WTC11 (cell line): ENCODE data around the gene SLC41A3. TPM values are rescaled to one million over a fixed set of nuclear protein-coding genes. Genes with fewer than 3 reads are reported as not detected.

Experiments
- ATAC-seq: fragments of 200-7000 bp; cut with Tn5 transposase; 2 replicates; pipeline ENCODE4 v1.10.0; 2021; ENCODE audit warnings: mild to moderate bottlenecking, moderate library complexity
- CTCF ChIA-PET: fragments of 300-600 bp; sonication (Branson Sonifier 250); formaldehyde crosslinking; loops from one replicate; lab custom pipeline; 2021; ENCODE audit warnings: antibody characterized with exemption; lab: Charles Lee
- POLR2A ChIA-PET: fragments of 350-600 bp; sonication (Branson Sonifier 250); formaldehyde crosslinking; loops from one replicate; lab custom pipeline; 2021; ENCODE audit warnings: antibody characterized with exemption; lab: Charles Lee
- DNase-seq: peaks from one replicate; pipeline ENCODE4 v3.0.0; 2021; ENCODE audit warnings: low spot score
- H3K27ac Mint-ChIP-seq: 2 replicates; pipeline ENCODE4 v1.8.0; 2021; ENCODE audit warnings: mixed read lengths
- H3K27me3 Mint-ChIP-seq: 2 replicates; pipeline ENCODE4 v1.8.0; 2021; ENCODE audit warnings: low read depth, mild to moderate bottlenecking, moderate library complexity, mixed read lengths
- H3K36me3 Mint-ChIP-seq: 2 replicates; pipeline ENCODE4 v1.8.0; 2021; ENCODE audit warnings: mixed read lengths
- H3K4me1 Mint-ChIP-seq: 2 replicates; pipeline ENCODE4 v1.8.0; 2022; ENCODE audit warnings: mixed read lengths
- H3K4me3 Mint-ChIP-seq: 2 replicates; pipeline ENCODE4 v1.8.0; 2021; ENCODE audit warnings: mild to moderate bottlenecking, moderate library complexity, mixed read lengths
- H3K9me3 Mint-ChIP-seq: 2 replicates; pipeline ENCODE4 v1.8.0; 2021; ENCODE audit warnings: mixed read lengths
- AR ChIP-seq: fragments of 250-450 bp; sonication (Bioruptor Pico); IDR thresholded peaks from 2 replicates; pipeline ENCODE4 v1.9.0; 2021; ENCODE audit warnings: mild to moderate bottlenecking
- CBFB ChIP-seq: sonication (generic); formaldehyde crosslinking; IDR thresholded peaks from 2 replicates; pipeline ENCODE4 v1.8.1; 2022; ENCODE audit warnings: mild to moderate bottlenecking, low read depth, missing genetic modification reagents
- CREB1 ChIP-seq: sonication (generic); formaldehyde crosslinking; IDR thresholded peaks from 2 replicates; pipeline ENCODE4 v1.8.0; 2023; ENCODE audit warnings: mild to moderate bottlenecking, missing genetic modification reagents
- CREM ChIP-seq: sonication (generic); formaldehyde crosslinking; IDR thresholded peaks from 2 replicates; pipeline ENCODE4 v1.8.1; 2022; ENCODE audit warnings: mild to moderate bottlenecking, missing genetic modification reagents, moderate library complexity
- ELF4 ChIP-seq: sonication (generic); formaldehyde crosslinking; IDR thresholded peaks from 2 replicates; pipeline ENCODE4 v1.8.1; 2022; ENCODE audit warnings: low read depth, mild to moderate bottlenecking, moderate library complexity, missing genetic modification reagents
- ESRRA ChIP-seq: sonication (generic); formaldehyde crosslinking; IDR thresholded peaks from 2 replicates; pipeline ENCODE4 v1.8.1; 2022; ENCODE audit warnings: mild to moderate bottlenecking, missing genetic modification reagents, borderline replicate concordance
- FOXP4 ChIP-seq: sonication (generic); formaldehyde crosslinking; IDR thresholded peaks from 2 replicates; pipeline ENCODE4 v1.8.0; 2022; ENCODE audit warnings: mild to moderate bottlenecking, missing genetic modification reagents
- GABPB1 ChIP-seq: sonication (generic); formaldehyde crosslinking; IDR thresholded peaks from 2 replicates; pipeline ENCODE4 v1.8.1; 2023; ENCODE audit warnings: mild to moderate bottlenecking, missing genetic modification reagents
- HMGA2 ChIP-seq: fragments of 250-450 bp; sonication (Bioruptor Pico); IDR thresholded peaks from 2 replicates; pipeline ENCODE4 v1.4.0; 2021; ENCODE audit warnings: mild to moderate bottlenecking, moderate library complexity
- HMGXB4 ChIP-seq: sonication (generic); formaldehyde crosslinking; IDR thresholded peaks from 2 replicates; pipeline ENCODE4 v1.8.1; 2023; ENCODE audit warnings: mild to moderate bottlenecking, moderate library complexity, missing genetic modification reagents
- JAZF1 ChIP-seq: fragments of 250-450 bp; sonication (Bioruptor Pico); IDR thresholded peaks from 2 replicates; pipeline ENCODE4 v1.9.0; 2021; ENCODE audit warnings: moderate library complexity, mild to moderate bottlenecking, inconsistent platforms
- PRDM15 ChIP-seq: sonication (generic); formaldehyde crosslinking; IDR thresholded peaks from 2 replicates; pipeline ENCODE4 v1.8.0; 2022; ENCODE audit warnings: missing genetic modification reagents
- SOX15 ChIP-seq: fragments of 250-450 bp; sonication (Bioruptor Pico); IDR thresholded peaks from 2 replicates; pipeline ENCODE4 v1.9.0; 2021; ENCODE audit warnings: mild to moderate bottlenecking
- STAT6 ChIP-seq: sonication (generic); formaldehyde crosslinking; conservative IDR thresholded peaks from 2 replicates; pipeline ENCODE4 v1.8.1; 2023; ENCODE audit warnings: mild to moderate bottlenecking, low read depth, missing genetic modification reagents, moderate library complexity
- TEAD4 ChIP-seq: sonication (generic); formaldehyde crosslinking; IDR thresholded peaks from 2 replicates; pipeline ENCODE4 v1.8.0; 2022; ENCODE audit warnings: mild to moderate bottlenecking, missing genetic modification reagents
- TP53 ChIP-seq: sonication (generic); formaldehyde crosslinking; IDR thresholded peaks from 2 replicates; pipeline ENCODE4 v1.8.1; 2023; ENCODE audit warnings: mild to moderate bottlenecking, missing genetic modification reagents
- ZNF317 ChIP-seq: sonication (generic); formaldehyde crosslinking; IDR thresholded peaks from 2 replicates; pipeline ENCODE4 v1.8.1; 2023; ENCODE audit warnings: low read depth, mild to moderate bottlenecking, moderate library complexity, missing genetic modification reagents, borderline replicate concordance
- total RNA-seq: library from RNA; stranded (reverse); gene quantifications from 3 replicates; pipeline ENCODE4 v1.2.3, GENCODE V29; 2021

Gene SLC41A3
- total RNA-seq, 1 experiment from 2014 or later = 28.4 TPM

GRCh38 chr3:126050626-126051025 lies 33.3 kb downstream of the SLC41A3 start (continued):
- TF ChIP-seq ELF4 (CRISPR knock-in tag) (no peak), FOXP4 (CRISPR knock-in tag) (no peak), TEAD4 (CRISPR knock-in tag) (no peak)

GRCh38 chr3:126050050-126050392 lies 33.9 kb downstream of the SLC41A3 start:
- DNase-seq (no peak), ATAC-seq (no peak)
- Mint-ChIP-seq H3K4me1 (no peaks in the 10 kb centered on the region), H3K27me3 (no peaks in the 10 kb centered on the region), H3K4me3 (no peak overlapping the region), H3K27ac (no peak overlapping the region), H3K36me3 (no peaks in the 10 kb centered on the region), H3K9me3 (no peaks in the 10 kb centered on the region)
- ChIA-PET CTCF (no interaction called here), POLR2A (no interaction called here)
- no peak for TF ChIP-seq PRDM15 (CRISPR knock-in tag)
- no peak for TF ChIP-seq GABPB1 (CRISPR knock-in tag)
- no peak for TF ChIP-seq HMGA2 (CRISPR knock-in tag)
- no peak for TF ChIP-seq CREM (CRISPR knock-in tag)
- no peak for TF ChIP-seq AR (CRISPR knock-in tag)
- no peak for TF ChIP-seq STAT6 (CRISPR knock-in tag)
- TF ChIP-seq JAZF1 (CRISPR knock-in tag) = no peak
- no peak for TF ChIP-seq CBFB

GRCh38 chr3:126049289-126050049 lies 34.5 kb downstream of the SLC41A3 start:
- H3K27ac Mint-ChIP-seq = no peak overlapping the region
- no peaks in the 10 kb centered on the region for H3K4me1 Mint-ChIP-seq
- DNase-seq = no peak
- H3K27me3 Mint-ChIP-seq = no peaks in the 10 kb centered on the region
- CTCF ChIA-PET = no interaction called here
- ATAC-seq = no peak
- no peaks in the 10 kb centered on the region for H3K9me3 Mint-ChIP-seq
- POLR2A ChIA-PET = no interaction called here
- H3K4me3 Mint-ChIP-seq = no peak overlapping the region
- H3K36me3 Mint-ChIP-seq = no peaks in the 10 kb centered on the region
- TF ChIP-seq HMGXB4 = no peak
- no peak for TF ChIP-seq CREB1 (CRISPR knock-in tag)
- no peak for TF ChIP-seq TP53 (CRISPR knock-in tag)
- no peak for TF ChIP-seq SOX15 (CRISPR knock-in tag)
- no peak for TF ChIP-seq JAZF1 (CRISPR knock-in tag)
- no peak for TF ChIP-seq HMGA2 (CRISPR knock-in tag)
- no peak for TF ChIP-seq ESRRA (CRISPR knock-in tag)
- no peak for TF ChIP-seq ZNF317
